ENCODE data around the gene IL12RB1.

Gene IL12RB1

GRCh38 chr19:18090545-18091216, 3.9 kb upstream of the IL12RB1 start:
- DNase-seq (ENCODE audit: low read depth in 2 of 3, low spot score in 2 of 3) = no peak

DNA sequence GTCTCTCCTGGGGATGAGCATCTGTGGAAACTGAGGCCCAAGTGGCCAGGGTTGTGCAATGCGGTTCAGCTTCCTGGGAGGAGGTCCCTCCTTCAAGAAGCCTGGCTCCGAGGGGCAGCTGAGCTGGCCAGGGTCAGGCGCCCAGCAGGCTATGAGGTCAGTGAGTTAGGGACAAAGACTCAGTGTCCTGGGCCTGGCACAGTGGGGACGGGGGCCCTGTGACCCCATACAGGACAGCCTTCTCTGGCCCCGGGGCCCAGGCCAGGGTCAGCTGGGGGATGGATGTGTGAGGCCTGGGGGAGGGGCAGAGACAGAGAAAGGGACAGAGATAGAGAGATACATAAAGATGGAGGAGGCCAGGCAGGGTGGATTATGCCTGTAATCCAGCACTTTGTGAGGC, 3.0 kb upstream of the IL12RB1 start:
- DNase-seq (ENCODE audit: low read depth in 2 of 3, low spot score in 2 of 3) = no peak

DNA sequence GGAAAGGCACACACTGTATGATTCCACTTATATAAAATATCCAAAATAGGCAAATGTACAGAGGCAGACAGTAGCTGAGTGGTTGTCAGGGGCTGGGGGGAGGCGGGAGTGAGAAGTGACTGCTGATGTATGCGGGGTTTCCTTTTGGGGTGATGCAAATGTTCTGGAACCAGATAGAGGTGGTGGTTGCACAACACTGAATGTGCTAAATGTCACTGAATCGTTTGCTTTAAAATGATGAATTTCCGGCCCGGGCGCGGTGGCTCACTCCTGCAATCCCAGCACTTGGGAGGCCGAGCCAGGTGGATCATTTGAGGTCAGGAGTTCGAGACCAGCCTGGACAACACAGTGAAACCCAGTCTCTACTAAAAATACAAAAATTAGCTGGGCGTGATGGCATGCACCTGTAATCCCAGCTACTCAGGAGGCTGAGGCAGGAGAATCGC, 2.4 kb upstream of the IL12RB1 start:
- peak in 1 of 3 experiments; percentile 49 for DNase-seq (ENCODE audit: low read depth in 2 of 3, low spot score in 2 of 3)

DNA sequence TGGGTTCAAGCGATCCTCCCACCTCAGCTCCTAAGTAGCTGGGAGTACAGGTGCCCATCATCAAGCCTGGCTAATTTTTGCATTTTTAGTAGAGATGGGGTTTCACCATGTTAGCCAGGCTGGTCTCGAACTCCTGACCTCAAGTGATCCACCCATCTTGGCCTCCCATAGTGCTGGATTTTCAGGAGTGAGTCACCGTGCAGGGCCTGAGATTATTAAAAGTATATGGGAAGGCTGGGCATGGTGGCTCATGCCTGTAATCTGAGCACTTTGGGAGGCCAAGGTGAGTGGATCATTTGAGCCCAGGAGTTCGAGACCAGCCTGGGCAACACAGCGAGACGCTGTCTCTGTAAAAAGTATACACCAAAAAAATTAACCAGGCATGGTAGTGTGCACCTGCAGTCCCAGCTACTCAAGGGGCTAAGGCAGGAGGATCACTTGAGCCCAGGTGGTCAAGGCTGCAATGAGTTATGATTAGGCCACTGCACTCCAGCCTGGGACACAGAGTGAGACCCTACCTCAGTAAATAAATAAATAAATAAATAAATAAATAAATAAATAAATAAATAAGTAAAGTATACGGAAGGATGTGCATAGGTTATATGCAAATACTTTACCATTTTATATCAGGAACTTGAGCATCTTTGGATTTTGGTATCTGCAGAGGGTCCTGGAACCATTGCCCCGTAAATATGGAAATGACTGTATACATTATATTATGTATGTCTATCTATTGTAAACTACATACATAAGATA, 854 bp downstream of the IL12RB1 start:
- no peak for DNase-seq (ENCODE audit: low read depth in 2 of 3, low spot score in 2 of 3)

GRCh38 chr19:18083929-18084684, 2.6 kb downstream of the IL12RB1 start:
- no peak for DNase-seq (ENCODE audit: low read depth in 2 of 3, low spot score in 2 of 3)

- no peak for DNase-seq (ENCODE audit: low read depth in 2 of 3, low spot score in 2 of 3)
These were observed 12.5 kb downstream of the IL12RB1 start for GRCh38 chr19:18074192-18074591.

DNA sequence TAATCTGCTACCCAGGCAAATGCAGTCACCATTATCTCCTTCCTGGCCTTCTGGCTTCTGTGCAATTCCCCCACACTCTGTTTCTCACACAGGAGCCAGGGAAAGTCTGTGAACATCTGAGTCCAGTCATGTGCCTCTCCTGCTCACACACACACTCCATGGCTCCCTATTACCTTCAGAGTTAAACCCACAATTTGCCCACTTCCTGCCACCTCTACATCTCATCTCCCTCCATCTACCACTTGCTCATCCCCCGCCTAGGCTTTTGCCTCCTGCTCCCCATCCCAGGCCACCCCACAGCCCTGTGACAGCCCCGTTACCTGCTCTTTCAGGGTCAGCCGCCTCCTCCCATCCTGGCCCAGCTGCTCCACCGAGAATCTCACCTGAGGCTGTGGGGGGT, 13.5 kb downstream of the IL12RB1 start:
- DNase-seq (ENCODE audit: low read depth in 2 of 3, low spot score in 2 of 3) = no peak

- DNase-seq (ENCODE audit: low read depth in 2 of 3, low spot score in 2 of 3) = no peak
These were observed 14.4 kb downstream of the IL12RB1 start for GRCh38 chr19:18072335-18072734.

DNA sequence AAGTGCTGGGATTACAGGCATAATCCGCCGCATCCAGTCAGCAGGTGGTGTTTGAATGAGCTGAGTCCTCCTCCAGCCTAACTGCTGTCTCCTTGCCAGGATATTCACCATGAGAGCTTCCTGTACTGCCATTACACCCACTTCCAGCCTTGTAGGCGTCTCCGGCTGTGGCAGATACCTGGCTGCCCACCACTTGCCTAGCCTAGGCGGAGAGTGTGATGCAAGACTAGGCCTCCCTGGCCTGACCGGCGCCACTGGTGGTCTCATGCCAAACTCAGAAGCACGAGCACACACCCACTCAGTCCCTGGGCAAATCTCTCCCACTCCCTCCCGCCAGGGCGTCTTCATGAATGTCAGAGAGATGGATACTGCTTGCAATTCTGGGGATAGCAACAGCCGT, 16.6 kb downstream of the IL12RB1 start:
- no peak for DNase-seq (ENCODE audit: low read depth in 2 of 3, low spot score in 2 of 3)

GRCh38 chr19:18069383-18069782, 17.4 kb downstream of the IL12RB1 start:
- DNase-seq (ENCODE audit: low read depth in 2 of 3, low spot score in 2 of 3) = no peak

DNA sequence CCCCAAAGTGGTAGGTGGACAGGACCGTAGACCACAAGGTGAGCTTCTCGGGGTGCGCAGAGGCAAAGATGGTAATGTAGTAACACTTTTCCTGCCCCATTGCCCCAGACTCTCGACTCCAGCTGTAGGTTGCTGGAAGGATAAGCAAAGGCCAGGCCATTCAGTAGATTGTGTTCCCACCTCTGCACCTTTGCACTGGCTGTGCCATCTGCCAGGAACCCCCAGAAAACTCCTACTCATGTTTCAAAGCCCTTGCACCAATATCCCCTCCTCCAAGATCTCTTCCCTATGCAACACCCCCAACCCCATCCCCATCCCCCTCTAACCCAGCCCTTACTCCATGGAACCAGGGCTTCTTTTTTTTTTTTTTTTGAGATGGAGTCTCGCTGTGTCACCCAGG, 18.3 kb downstream of the IL12RB1 start:
- DNase-seq (ENCODE audit: low read depth in 2 of 3, low spot score in 2 of 3) = no peak

DNA sequence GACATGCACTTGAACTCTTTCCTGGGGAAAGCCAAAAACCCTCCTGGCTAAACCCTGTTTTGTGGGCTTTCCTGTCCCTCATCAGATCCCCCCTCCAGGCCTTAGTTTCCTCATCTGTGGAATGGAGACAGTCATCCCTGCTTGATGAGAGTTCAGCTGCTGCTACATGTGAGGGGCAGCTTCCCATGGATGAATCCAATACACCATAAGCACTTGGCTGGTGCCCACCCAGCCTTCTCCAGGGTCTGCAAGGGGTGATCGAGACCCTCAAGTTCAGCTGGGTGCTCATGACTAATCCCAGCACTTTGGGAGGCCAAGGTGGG, 21.6 kb downstream of the IL12RB1 start:
- DNase-seq (ENCODE audit: low read depth in 2 of 3, low spot score in 2 of 3) = no peak

DNA sequence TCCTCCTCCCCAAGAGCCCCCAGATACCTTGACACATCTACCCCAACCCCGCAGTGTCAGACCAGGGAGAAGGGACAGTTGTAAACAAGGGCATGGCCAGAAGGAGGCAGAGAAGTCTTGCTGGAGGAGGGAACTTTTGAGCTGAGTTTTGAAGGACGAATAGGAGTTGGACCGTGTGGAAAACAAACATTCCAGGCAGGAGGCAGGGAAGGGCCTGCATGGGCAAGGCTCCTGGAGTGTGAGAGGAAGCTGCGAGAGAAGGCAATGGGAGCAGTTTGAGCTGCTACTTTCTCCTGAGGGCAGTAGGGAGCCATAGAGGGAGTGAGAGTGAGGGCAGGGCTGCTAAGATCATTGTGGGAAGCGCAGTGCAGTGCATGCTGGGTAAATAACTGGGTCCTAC, 23.3 kb downstream of the IL12RB1 start:
- DNase-seq (ENCODE audit: low read depth in 2 of 3, low spot score in 2 of 3) = no peak

DNA sequence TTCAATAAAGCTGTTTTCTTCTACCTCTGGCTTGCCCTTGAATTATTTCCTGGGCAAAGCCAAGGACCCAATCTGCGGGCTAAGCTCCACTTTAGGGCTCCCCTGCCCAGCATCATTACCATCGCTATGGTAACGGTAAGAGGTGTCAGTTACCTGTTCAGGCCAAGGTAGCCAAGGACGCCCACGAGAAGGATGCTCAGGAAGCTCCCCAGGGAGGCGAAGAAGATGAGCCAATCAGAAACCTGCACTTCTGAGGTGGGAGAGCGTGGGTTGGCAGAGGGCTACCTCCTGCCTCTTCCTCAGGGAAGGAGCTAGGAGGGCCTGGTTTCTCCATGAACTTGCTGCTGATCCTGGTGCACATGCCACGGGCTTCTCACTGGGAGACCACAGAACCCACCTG, 24.7 kb downstream of the IL12RB1 start:
- no peak for DNase-seq (ENCODE audit: low read depth in 2 of 3, low spot score in 2 of 3)

- DNase-seq (ENCODE audit: low read depth in 2 of 3, low spot score in 2 of 3) = no peak
These were observed 26.3 kb downstream of the IL12RB1 start for GRCh38 chr19:18060472-18060871.

DNA sequence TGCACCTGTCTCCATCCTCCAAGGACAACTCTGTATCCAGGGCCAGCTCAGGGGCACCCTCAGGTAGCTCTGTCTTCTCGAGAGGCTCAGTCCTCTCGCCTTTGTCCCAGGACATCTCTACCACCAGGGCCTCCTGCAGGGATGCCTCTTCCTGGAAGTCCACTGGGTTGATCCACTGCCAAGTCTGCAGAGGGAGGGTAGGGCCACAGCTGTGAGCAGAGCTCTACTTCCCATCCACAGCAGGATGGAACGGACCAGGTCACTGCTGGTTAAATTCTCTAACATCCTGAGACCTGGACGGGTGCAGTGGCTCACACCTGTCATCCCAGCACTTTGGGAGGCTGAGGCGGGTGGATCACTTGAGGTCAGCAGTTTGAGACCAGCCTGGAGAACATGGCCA, 26.8 kb downstream of the IL12RB1 start:
- no peak for DNase-seq (ENCODE audit: low read depth in 2 of 3, low spot score in 2 of 3)

GRCh38 chr19:18059297-18059696, 27.4 kb downstream of the IL12RB1 start:
- no peak for DNase-seq (ENCODE audit: low read depth in 2 of 3, low spot score in 2 of 3)

DNA sequence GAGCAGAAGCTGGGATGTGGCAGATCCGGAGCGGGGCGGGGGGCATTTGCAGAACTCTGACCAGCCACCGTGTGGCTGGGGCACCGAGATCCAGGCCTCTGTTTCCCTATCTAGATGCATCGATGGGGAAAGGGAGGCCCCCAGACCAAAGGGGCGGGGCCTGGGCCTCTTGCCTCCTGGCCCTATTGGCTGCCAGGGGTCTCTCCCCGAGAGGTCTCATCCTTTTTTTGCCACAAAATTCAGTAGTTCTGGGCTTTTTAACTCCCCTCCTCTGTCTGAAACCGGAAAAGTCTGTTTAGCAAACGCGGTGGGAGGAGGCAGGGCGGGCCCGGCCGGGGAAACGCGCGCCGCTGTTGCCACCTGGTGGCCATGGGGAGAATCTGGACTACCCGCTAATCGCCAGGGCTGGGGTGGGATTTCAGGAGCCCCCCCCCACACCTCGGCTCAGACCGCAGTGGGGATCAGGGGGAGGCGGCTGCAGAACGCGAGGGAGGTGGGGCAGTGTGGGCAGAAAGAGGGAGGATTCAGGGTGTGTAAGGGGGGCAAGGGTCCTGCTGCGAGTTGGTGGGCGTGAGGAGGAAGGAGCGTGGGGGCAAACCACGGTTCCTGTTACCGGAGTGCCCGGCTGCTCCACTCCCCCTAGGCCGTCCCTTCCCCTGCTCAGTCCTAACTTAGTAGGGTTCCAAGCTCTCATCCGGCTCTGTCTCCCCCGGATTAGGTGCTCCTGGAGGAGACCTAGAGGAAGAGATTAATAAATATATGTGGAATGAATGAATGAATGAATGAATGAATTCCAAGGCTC, 28.3 kb downstream of the IL12RB1 start:
- peak; percentile 48 to 67 (median 53) for DNase-seq (ENCODE audit: low read depth in 2 of 3, low spot score in 2 of 3)

DNA sequence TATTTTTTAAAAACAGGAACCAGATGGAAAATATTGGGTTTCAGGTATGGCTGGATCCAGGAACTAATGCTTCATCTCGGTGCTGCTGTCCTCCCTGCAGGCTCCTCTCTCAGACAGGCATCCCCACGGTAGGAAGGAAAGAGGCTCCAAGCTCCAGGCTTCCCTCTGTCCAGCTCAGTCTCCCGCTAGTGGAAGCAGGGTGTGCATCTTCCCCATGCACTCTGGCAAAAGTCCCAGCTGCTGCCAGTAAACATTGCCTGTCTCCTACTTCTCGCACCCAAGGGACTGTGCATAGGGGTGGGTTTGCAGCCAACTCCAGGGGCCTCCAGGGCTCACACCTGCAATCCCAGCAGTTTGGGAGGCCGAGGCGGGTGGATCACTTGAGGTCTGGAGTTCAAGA, 29.2 kb downstream of the IL12RB1 start:
- DNase-seq (ENCODE audit: low read depth in 2 of 3, low spot score in 2 of 3) = no peak

GRCh38 chr19:18055967-18056366, 30.8 kb downstream of the IL12RB1 start:
- DNase-seq (ENCODE audit: low read depth in 2 of 3, low spot score in 2 of 3) = no peak

- no peak for DNase-seq (ENCODE audit: low read depth in 2 of 3, low spot score in 2 of 3)
These were observed 33.0 kb downstream of the IL12RB1 start for GRCh38 chr19:18053576-18054219.

All from activated CD8-positive, alpha-beta memory T cell treated with anti-CD3 and anti-CD28 coated beads for 48 hours (primary cell).